Jurkat, Clone E6-1 (cell line): Measurements from ENCODE around the gene YTHDC2.

Source experiments
- DNase-seq: peaks from one replicate; pipeline ENCODE4 v3.0.0-alpha.2; 2011; ENCODE audit warnings: low read depth, low spot score
- H3K4me3 ChIP-seq: 2 replicates; pipeline ENCODE4 v1.5.1; 2011; ENCODE audit warnings: mild to moderate bottlenecking, low read length, control low read depth, moderate library complexity

YTHDC2 gene

DNA sequence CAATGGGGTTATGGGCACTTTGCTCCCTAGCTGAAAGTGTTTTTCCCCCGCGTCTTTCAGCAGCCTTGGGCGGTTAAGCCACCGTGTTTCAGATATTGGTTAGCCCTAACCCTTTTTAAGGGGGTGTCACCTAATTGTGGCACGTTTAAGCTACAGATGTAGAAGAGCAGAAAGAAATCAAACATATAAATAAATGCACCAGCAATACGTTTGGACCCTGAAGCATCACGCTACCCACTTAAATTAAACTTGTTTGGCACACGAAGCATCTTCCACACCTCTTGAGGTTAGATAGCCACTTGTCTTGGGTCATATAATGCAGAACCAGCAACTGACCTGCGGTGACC, 768 bp downstream of the YTHDC2 start:
- no peak for DNase-seq
- H3K4me3 ChIP-seq: peak overlapping the region; percentile 80

DNA sequence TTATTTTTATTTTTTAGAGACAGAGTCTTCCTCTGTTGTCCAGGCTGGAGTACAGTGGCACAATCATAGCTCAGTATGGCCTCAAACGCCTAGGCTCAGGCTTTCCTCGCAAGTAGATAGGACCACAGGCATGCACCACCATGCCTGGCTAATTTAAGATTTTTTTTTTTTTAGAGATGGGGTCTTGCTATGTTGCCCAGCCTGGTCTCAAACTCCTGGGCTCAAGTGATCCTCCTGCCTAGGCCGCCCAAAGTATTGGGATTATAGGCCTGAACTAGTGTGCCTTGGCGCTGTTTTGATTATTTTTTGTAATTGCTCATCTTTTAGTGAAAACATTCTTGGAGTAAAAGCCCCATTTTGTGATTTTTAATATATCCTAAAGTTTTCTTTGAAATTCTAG, 5.4 kb downstream of the YTHDC2 start:
- DNase-seq: no peak
- H3K4me3 ChIP-seq: no peak overlapping the region

DNA sequence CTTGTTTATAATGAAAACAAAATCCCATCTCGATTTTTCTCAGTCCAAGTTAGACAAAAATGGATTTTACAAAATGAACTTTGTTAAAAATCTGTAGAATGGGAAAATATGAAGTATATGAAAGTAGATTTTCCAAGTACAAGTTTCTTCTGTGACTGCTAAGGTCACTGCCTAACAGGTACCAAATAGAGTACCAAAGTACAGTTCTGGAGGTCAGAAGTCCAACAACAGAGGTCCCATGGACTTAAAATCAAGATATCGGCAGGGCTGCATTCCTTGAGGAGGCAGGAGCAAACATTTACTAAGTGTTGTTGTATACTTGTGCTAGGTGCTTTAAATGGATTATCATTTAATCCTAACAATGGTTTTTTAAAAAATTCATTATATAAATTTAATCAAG, 5.9 kb downstream of the YTHDC2 start:
- DNase-seq: no peak
- H3K4me3 ChIP-seq: no peak overlapping the region

DNA sequence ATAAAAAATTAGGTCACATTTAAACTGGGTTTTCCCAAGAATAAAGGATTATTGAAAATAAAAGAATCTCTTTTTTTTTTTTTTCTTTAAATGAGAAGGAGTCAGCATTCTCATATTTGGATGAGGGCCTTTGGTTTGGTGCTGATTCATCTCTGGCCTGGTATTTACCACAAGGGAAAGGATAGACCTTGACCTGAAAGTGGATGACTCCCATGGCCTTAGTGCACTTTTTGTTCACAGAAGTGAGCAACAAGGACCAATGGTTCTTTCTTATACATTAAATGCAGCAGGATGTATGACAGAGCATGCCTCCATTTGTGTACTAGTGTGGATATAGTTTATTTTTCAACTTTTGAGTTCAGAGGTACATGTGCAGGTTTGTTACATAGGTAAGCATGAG, 6.9 kb downstream of the YTHDC2 start:
- no peak for DNase-seq
- no peak overlapping the region for H3K4me3 ChIP-seq

DNA sequence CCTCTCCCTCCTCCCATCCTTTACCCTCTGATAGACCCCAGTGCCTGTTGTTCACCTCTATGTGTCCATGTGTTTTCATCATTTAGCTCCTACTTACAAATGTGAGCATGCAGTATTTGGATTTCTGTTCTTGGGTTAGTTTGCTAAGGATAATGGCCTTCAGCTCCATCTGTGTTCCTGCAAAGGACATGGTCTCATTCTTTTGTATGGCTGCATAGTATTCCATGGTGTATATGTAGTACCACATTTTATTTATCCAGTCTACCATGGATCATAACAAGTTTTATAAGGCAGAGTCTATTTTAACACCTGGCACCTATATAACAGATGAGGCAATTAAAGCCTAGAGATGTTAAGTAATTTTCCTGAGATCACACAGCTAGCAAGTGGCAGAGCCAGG, 7.4 kb downstream of the YTHDC2 start:
- no peak overlapping the region for H3K4me3 ChIP-seq
- DNase-seq: no peak

DNA sequence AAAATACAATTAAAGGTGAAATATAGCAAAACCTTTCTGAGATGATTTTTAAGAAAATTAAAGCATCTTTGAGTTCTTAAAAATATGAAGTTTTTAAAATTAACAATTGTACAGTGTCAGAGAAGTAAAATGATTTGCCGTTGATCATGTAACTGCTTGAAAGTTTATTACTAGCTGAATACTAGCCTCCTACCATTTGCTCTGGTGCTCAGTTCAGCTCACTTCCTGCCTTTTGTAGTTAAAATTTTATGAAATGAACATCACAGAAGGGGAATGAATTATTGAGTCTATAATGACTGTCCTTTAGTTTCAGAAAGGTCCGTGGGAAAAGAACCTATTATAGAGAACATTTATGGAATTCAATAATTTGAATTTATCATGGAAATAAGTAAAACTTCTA, 9.7 kb downstream of the YTHDC2 start:
- no peak for DNase-seq
- H3K4me3 ChIP-seq: no peak overlapping the region

DNA sequence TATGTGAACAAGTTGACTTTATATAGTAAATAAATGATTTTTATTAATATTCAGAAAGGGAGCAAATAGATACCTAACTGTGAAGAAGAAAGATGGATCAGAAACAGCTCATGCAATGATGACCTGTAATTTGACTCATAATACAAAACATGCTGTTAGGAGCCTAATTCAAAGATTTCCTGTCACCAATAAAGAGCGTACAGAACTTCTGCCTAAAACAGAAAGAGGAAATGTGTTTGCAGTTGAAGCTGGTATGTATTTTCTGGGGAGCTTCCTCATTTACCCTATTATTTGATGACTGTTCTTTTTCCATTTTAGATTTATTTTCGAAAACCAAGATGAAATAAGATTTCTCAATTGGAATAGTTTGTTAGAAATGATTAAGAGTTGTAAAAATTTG, 11.4 kb downstream of the YTHDC2 start:
- no peak for DNase-seq
- no peak overlapping the region for H3K4me3 ChIP-seq

DNA sequence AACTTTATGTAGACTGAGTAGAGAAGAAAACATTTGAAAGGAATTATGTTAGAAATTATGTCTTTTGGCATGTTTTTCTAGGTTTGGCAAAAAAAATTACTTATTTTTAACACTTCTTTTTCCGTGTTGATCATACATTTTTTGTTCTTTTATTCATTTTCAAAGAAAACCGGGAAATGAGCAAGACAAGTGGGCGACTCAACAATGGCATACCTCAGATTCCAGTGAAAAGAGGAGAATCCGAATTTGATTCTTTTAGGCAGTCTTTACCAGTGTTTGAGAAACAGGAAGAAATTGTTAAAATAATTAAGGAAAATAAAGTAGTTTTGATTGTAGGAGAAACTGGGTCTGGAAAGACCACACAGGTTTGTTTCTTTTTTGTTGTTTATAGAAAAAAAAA, 12.9 kb downstream of the YTHDC2 start:
- H3K4me3 ChIP-seq: no peak overlapping the region
- no peak for DNase-seq

DNA sequence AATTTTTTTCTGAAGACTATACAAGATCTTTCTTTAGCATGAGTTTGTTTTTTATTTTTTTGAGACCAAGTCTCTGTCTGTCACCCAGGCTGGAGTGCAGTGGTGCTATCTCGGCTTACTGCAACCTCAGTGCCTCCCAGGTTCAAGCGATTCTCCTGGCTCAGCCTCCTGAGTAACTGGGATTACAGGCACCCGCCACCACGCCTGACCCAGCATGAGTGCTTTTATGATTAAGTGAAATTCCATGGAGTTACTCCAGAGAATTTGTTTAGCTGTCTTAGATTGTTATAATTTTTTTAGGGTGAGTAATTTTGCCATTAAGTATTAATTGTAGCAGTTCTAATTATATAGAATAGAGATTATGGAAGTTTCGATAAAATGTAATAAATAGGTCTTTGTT, 14.3 kb downstream of the YTHDC2 start:
- H3K4me3 ChIP-seq: no peak overlapping the region
- DNase-seq: no peak

DNA sequence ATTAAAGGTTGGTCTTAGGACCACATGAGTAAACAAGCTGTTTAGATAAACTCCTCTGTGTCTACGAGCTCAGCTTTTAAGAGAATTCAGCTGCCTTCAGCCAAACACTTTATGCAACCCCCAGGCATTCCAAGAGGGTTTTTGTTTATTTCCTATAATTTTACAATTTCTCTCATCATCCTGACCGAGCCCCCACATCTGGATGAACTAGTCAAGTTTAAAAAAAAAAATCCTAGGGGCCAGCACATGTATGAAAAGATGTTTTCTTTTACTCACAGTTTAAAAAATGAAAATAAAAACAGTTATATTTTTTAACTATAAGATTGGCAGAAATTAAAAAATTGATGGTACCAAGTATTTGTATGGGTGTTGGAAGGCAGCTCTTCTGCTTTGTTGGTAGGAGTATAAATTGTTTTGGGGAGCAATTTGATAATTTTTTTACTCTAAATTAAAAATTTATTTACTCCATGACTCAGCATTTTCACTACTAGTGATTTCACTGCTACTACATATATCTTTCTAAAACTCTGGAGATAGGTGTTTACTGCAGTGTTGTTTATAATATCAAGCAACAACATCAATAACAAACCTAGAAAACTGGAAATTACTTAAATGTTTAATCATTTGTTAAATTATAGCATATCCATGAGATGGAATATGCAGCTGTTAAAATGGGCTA, 18.1 kb downstream of the YTHDC2 start:
- no peak overlapping the region for H3K4me3 ChIP-seq
- DNase-seq: no peak

DNA sequence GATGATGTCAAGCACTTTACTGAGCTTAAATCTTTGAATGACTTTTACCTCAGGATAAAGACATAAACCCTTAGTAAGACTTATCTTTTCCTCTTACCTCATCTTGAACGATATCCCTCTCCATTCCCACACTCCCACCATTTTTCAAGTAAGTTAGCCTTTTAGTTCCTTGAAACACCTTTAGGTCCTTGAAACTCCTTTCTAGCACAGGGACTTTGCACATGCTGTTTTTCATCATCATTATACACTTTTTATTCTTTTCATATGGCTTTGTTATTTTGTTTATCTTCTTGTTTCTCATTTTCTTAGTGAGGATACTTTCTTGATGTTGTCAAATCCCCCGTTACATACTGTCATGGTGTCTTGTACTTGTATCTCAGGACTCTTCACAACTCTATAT, 24.8 kb downstream of the YTHDC2 start:
- no peak for DNase-seq
- no peak overlapping the region for H3K4me3 ChIP-seq

DNA sequence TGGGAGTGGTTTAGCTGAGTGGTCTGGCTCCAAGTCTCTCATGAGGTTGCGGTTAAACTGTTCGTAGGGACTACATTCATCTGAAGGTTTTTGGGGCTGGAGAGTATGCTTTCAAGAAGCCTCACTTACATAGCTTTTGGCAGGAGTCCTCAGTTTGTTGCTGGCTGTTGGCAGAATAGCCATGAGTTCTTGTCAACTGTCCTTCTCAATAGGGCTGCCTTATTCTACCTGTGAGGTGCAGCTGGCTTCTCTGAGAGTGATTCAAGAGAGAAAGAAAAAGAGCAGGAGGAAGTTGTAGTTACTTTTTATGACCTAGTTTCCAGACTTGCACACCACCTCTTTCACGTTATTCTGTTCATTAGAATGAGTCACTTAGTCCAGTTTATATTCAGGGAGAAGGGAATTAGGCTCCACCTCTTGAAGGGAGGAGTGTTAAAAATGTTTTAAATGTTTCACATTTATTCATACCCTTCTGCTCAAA, 33.2 kb downstream of the YTHDC2 start:
- no peak overlapping the region for H3K4me3 ChIP-seq
- DNase-seq: no peak

DNA sequence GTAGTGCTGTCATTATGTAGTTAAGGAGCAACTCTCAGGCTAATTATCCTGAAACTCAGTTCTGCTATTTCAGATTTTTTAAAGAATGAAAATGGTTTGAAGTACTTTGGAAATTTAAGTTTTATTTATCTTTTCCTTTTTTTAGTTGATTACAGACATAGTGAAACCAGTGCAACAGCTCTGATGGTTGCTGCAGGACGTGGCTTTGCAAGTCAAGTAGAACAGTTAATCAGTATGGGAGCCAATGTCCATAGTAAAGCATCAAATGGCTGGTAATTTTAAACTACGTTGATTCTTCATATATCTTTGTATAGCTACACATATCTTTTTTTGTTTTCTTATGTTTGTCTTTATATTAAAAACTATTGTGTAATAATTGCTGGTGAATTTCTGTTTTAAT, 34.9 kb downstream of the YTHDC2 start:
- no peak overlapping the region for H3K4me3 ChIP-seq
- no peak for DNase-seq

DNA sequence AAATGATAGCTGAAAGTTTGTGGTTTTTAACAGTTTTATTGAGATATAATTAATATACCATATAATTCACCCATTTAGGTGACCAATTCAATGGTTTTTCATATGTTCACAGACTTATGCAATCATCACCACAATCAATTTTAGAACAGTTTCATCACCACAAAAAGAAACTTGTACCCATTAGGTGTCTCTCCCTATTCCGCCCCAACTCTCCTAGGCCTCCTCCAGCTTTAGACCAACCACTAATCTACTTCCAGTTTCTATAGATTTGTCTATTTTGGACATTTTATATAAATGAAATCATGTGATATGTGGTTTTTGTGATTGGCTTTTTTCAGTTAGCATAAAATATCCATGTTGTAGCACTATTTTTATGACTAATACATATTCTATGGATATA, 38.6 kb downstream of the YTHDC2 start:
- no peak for DNase-seq
- H3K4me3 ChIP-seq: no peak overlapping the region

DNA sequence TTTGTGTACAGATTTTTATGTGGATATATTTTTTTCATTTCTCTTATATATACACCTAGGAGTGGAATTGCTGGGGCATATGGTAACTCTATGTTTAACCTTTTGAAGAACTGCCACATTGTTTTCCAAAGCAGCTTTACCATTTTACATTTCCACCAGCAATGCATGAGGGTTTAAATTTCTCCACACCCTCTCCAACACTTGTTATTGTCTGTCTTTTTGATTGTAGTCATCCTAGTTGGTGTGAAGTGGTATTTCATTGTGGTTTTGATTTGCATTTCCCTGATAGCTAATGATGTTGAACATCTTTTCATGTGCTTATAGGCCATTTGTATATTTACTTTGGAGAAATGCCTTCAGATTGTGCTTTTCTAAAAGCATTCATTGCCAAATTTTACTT, 39.1 kb downstream of the YTHDC2 start:
- no peak for DNase-seq
- no peak overlapping the region for H3K4me3 ChIP-seq

DNA sequence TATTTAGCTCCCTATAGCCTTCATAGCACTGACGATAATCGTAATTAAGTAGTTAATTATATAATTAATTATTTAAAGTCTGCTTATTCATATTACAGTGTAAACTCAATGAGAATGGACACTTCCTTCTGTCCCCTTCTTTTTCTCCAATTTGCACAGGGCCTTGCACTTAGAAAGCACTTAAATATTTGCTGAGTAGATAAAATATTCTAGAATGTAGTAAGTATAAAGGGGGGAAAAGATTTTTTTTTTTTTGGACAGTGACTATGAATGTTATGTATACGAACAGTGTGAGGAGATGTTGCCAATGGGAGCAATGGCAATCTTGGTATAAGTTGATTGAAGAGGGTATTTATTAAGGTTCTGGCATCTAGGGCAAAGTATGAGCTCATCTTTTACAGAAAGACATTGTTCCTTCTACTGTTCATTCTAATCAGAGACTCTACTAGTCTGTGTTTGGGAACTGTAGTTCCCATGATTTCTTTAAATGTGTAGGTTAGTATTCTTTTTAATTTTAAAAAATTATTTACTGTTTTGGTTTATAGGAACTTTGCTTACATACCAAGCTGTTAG, 49.4 kb downstream of the YTHDC2 start:
- DNase-seq: no peak
- H3K4me3 ChIP-seq: no peak overlapping the region

DNA sequence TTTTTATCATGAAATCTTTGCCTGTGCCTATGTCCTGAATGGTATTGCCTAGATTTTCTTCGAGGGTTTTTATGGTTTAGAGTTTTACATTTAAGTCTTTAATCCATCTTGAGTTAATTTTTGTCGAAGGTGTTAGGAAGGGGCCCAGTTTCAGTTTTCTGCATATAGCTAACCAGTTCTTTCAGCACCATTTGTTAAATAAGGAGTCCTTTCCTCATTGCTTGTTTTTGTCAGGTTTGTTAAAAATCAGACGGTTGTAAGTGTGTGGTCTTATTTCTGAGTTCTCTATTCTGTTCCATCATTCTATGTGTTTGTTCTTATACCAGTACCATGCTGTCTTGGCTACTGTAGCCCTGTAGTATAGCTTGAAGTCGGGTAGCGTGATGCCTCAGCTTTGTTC, 55.9 kb downstream of the YTHDC2 start:
- no peak for DNase-seq
- no peak overlapping the region for H3K4me3 ChIP-seq

DNA sequence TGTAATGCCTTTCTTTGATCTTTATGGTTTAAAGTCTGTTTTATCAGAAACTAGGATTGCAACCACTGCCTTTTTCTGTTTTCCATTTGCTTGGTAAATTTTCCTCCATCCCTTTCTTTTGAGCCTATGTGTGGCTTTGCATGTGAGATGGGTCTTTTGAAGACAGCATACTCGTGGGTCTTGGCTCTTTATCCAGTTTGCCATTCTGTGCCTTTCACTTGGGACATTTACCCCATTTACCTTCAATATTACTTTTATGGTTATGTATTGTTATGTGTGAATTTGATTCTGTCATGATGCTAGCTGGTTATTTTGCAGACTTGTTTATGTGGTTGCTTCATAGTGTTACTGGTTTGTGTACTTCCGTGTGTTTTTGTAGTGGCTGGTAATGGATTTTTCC, 59.2 kb downstream of the YTHDC2 start:
- DNase-seq: no peak
- H3K4me3 ChIP-seq: no peak overlapping the region

DNA sequence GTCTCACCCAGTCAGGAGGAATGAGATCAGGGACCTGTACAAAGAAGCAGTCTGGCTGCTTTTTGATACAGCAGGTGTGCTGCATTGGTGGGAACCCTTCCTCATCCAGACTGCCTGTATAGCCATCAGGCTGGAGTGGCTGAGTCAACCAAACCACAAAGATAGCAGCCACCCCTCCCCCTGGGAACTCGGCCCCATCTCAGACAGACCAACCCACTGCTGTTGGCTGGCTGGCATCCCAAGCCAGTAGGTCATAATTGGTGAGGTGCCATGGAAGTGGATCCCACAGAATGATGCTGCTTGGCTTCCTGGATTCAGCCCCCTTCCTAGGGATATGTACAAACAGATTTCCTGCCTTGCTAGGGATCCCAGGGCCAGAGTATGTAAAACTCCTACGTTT, 60.9 kb downstream of the YTHDC2 start:
- no peak overlapping the region for H3K4me3 ChIP-seq
- DNase-seq: no peak

DNA sequence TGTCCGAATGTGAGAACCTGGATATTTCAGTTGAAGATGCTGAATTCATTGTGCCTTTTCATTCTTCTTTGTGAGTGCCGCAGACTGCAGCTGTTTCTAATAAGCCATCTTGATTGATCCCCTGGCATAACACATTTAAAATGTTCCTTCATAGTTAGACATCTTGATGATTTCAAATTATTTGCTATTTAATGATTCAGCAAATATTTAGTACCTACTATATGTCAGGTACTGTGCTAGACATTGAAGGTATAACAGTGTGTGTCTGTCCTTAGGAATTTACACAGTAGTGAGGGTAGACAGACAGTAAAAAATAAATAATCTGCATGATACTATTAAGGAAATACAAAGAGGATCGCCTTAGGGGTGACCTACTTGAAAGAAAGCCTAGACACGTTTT, 61.6 kb downstream of the YTHDC2 start:
- no peak for DNase-seq
- H3K4me3 ChIP-seq: no peak overlapping the region

DNA sequence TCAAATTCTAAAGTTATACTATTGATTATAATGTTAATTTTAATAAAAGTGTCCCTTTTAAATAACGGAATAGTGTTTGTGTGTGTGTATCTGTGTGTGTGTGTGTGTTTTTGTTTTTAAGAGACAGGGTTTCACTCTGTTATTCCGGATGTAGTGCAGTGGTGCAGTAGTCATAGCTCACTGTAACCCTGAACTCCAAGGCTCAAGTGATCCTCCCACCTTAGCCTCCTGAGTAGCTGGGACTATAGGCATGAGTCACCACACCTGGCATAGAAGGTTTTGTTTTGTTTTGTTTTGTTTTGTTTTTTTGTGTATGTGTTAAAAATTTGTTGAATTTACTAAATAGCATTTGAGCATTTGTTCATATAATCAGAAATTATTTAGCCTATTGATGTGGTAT, 64.6 kb downstream of the YTHDC2 start:
- DNase-seq: no peak

More for the DNA sequence above, 64.6 kb downstream of the YTHDC2 start:
- H3K4me3 ChIP-seq: no peak overlapping the region
